Activated CD4-positive, CD25-positive, alpha-beta regulatory T cell treated with anti-CD3 and anti-CD28 coated beads, Interleukin-2, amount 50 U/mL, for 72 hours (primary cell): ENCODE measurements around the gene PACSIN1.

Experiments
- DNase-seq: peaks from one replicate; pipeline ENCODE4 v3.0.0; 2021

Gene PACSIN1, protein sequence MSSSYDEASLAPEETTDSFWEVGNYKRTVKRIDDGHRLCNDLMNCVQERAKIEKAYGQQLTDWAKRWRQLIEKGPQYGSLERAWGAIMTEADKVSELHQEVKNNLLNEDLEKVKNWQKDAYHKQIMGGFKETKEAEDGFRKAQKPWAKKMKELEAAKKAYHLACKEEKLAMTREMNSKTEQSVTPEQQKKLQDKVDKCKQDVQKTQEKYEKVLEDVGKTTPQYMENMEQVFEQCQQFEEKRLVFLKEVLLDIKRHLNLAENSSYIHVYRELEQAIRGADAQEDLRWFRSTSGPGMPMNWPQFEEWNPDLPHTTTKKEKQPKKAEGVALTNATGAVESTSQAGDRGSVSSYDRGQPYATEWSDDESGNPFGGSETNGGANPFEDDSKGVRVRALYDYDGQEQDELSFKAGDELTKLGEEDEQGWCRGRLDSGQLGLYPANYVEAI

DNA sequence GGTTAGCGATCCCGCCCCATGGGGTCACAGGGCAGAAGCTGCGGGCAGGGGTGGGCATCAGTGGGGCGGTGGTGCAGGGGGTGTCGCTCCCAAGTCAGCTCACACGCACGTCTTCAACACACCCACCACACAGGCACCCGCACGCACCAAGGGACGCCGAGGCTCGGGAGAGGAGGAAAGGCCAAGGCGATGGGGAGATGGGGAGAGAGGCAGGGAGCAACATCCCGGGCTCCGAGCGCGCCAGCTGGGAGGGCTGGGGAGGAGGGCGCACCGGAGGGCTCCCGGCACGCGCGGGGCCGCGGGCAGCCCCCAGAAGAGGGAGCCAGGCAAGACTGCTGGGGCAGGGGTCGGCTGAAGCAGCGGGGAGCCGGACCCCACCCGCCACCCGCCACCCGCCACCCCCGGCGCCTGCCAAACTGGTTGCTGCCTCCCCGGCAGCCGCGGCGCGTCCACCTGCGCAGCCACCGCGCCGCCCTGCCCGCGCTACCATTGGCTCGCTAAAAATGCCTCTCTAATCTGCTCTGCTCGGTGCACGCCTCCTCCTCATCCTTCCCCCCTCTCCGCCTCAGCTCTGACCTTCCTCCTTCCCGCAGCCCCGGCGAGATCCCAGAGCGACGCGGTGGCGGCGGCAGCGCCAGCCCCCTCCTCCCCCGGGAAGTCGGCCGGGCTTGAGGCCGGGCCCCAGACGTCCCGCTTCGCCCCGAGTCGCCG lies at the start of gene PACSIN1:
Gene PACSIN1 (plus strand): TSS at position 546 of the 711 bp plus-strand sequence. CDS start 60,230 bp downstream, outside the sequence.
- DNase-seq, result no peak

DNA sequence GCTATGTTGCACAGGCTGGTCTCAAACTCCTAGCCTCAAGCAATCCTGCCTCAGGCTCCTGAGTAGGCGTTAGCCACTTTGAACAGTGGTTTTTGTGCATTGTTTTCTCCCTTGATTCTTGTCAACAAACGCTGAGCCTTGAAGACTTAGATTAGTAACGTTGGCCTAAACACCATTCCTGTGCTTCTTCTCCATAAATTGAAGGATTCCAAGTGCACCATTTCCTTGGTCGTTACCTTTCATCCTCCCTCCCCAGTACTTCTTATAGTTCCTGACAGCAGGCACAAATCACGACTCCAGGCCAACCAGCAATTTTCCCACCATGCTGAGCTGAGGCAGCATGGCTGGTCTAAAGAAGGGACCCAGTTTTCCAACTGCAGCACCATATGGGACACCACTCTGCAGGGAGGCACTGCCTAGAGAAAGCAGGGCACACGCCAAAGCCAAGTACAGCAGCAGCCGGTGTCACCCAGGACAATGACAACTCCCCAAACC lies 49.0 kb upstream of the PACSIN1 start:
- DNase-seq, result no peak

DNA sequence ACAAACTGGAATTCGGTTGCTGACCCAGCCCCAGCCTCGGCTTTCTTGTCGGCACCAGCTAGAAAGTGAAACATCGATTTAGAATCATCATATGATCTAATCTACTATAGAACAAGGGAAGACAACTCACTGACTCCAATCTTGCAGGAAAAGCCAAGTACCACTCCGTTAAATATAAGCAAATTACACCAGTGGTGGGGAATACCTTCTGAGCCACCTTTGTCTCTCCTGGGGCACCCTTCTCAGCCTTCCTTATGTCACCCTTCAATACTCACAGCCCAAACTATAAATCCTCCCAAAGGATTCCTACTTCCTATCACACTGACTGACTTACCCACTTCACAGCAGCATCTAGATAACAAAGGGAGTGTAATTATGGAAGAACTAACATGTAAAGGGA lies 47.5 kb upstream of the PACSIN1 start:
- DNase-seq, result no peak

DNA sequence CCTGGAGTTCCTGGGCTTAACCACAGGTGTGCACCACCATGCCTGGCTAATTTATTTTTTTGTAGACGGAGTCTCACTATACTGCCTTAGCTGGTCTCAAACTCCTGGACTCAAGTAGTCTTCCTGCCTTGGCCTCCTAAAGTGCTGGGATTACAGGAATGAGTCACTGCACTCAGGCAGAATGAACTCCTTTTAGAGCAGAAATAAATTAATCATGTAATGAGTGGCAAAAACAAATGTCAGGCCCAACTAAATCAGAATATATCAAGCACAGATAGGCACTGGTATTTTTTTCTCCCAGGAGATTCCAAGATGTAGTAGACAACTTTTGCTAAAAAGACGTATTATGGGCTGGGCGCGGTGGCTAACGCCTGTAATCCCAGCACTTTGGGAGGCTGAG lies 42.6 kb upstream of the PACSIN1 start:
- DNase-seq, result no peak

DNA sequence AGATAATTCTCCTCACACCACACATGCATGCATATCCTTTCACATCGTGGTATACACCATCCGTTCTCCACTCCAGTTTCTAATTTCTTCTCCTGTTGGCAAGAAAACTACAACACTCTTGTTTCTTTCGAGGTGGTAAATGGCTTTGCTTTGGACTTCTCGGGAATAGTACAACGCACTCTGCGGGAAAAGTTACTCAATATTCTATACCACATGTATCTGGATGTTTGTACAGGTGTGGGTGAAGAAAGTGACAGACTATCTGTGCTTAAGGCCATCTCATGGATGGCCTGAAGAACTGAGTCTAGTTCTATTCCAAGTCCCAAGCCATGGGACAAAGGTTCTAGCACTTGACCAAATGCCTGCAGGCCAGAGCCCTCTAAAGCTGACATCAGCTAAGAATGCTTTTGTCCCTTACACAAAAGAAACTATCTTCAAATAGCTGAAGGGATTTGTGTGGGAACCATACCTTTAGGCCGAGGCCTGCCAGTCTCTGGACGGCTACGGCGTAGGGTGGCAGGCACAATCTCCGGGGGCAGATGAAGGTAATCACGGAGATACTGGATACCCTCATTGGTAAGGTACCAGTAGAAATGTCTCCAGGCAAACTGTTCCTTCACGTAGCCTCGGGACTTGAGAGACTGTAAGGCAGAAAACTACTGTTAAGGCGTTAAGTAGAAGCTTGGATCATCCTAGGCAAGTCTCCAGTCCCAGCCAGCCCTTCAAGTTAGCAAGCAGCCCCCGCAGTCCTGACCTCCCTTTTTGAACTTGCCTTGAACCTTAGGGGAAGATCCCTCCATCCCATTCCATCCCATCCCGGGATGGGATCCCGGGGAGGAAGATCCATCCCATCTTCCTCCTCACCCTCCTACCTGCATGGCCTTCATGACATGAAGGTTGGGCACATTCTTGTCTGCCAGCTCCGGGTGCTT lies 41.4 kb upstream of the PACSIN1 start:
- no peak for DNase-seq

DNA sequence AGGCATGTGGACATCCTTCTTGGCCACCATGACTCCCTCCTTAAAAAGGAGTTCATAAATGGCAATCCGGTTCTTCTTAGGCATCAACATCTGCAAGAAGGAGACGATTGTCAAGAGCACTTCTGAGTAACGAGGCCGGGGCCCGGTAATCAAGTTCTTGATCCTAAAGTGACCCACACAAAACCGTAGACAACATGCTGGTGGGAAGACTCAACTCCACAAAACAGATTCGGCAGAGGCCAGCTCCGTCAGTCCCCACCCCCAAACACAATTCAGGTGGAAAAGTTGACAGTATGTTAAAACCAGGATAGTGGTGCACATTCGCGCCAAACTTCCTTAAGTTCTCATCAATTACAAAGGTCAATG lies 40.8 kb upstream of the PACSIN1 start:
- no peak for DNase-seq

DNA sequence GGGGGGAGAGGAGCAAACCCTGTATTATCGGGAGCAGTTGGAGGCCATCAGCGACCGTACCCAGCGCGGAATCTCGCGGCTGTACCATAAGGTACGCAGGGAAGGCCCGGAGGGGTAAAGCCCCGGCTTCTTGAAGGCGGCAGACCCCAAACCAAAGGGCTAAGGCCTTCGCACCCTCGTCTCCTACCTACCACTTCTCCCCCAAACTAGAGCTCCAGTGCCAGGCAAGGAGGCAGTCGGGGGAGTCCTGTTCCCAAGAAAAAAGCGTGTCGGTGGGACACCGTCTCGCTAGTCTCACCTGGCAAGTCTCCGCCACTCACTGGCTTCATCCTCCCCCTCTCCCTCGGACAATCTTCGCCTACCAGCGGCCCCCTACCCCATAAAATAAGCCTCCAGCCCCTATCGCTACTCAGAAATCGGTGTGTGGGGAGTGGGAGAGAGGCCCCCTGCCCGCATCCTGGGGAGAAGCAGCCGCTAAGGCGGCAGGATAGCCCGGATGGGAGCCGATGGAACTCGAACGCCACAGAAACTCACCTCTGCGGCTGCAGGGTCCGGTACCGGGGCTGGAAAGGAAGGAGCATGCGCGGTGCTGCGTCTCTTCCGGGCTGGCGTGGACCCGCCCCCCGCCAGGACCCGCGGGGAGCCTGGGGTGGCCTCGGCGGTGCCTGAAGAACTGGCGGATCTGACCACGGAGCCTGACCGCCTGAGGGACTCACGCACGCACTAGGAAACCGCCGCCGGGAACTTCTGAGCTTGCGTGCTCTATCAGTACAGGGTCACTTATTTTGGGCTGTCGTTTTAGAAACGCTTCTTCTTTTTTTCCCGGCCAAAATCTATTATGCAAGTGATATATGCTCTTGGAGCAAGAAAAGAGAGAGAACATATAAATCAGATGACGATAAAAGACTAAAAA lies 40.1 kb upstream of the PACSIN1 start, which contains the start of gene RPS10:
Gene RPS10 (minus strand): TSS at position 572 of the 913 bp plus-strand sequence. CDS start 848 bp downstream, outside the sequence.
- DNase-seq, result peak; percentile 97

DNA sequence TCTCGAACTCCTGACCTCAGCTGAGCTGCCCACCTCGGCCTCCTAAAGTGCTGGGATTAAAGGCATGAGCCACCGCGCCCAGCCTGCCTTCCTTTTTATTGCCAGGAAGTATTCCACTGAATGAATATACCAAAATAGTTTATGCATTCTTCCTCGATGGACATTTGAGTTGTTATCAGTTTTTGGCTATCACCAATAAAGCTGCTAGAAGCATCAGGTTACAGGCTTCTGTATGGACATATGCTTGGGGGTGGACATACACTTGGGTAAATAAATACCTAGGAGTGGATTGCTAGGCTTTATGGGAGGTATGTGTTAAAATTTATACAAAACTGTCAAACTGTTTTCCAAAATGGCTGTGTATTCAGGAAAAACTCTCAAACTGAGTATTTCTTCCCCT lies 30.0 kb upstream of the PACSIN1 start:
- DNase-seq, result no peak

DNA sequence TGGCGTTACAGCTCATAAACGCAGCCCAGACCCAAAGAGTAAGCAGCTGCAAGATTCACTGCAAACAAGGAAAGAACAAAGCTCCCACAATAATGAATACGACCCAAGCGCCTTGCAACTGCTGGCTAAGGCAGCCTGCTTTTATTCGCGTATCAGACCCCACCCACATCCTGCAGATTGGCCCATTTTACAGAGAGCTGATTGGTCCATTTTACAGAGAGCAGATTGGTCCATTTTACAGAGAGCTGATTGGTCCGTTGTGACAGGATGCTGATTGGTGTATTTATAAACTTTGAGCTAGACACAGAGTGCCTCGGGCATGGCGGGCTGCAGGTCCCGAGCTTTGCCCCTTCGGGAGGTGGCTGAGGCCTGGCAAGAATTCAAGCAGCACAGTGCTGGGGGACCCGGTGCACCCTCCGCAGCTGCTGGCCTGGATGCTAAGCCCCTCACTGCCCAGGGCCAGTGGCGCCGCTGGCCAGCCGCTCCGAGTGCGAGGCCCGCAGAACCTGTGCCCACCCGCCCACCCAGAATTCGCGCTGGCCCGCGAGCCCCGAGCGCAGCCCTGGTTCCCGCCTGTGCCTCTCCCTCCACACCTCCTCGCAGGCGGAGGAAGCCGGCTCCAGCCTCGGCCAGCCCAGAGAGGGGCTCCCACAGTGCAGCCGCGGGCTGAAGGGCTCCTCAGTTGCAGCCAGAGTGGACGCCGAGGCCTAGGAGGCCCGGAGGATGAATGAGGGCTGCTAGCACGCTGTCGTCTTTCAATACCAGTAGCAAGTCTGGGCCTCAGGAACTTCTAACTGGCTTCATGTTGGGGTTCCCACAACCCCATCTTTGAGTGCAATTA lies 28.9 kb upstream of the PACSIN1 start:
- no peak for DNase-seq

DNA sequence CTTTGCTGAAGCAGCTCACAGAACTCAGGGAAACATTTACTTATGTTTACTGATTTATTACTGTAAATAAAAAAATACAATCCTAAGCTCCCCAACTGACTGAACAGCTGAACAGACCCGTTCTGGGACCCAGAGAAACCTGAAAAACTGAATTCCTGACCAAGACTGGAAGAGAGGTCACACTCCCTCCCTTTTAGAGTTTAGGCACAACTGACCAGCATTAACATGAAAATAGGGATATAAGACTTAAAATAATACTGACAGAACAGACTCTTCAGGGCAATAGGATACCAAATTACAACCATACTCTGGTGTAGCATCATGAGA lies 28.3 kb upstream of the PACSIN1 start:
- DNase-seq, result no peak

DNA sequence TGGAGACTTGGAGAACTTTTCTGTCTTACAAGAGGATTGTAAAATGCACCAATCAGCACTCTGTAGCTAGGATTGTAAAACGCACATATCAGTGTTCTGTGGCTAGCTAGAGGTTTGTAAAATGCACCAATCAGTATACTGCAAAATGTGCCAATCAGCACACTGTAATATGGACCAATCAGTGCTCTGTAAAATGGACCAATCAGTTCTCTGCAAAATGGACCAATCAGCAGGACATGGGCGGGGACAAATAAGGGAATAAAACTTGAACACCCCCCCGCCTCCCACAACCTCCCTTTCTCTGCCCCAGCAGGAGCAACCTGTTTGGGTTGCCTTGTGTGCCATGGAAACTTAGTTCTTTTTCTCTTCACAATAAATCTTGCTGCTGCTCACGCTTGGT lies 27.2 kb upstream of the PACSIN1 start:
- no peak for DNase-seq

DNA sequence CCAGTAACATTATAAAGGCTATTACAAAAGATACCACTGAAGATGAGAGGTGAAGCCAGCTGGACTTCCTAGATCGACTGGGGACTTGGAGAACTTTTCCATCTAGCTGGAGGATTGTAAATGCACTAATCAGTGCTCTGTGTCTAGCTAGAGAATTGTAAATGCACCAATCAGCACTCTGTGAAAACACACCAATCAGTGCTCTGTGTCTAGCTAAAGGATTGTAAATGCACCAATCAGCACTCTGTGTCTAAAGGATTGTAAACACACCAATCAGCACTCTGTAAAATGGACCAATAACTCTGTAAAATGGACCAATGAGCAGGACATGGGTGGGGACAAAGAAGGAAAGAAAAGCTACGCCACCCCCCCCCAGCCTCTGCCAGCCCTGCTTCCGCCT lies 26.4 kb upstream of the PACSIN1 start:
- no peak for DNase-seq

DNA sequence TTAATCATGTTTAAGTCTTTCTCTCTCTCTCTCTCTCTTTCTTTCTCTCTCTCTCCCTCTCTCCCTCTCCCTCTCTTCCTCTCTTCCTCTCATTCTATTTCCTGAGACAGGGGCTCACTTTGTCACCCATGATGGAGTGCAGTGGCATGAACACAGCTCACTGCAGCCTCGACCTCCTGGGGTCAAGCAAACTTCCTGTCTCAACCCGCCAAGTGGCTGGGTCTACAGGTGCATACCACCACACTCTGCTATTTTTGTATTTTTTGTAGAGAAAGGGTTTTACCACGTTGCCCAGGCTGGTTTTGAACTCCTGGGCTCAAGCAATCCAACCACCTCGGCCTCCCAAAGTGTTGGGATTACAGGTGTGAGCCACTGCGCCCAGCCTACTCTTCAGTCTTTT lies 24.4 kb upstream of the PACSIN1 start:
- DNase-seq, result no peak

DNA sequence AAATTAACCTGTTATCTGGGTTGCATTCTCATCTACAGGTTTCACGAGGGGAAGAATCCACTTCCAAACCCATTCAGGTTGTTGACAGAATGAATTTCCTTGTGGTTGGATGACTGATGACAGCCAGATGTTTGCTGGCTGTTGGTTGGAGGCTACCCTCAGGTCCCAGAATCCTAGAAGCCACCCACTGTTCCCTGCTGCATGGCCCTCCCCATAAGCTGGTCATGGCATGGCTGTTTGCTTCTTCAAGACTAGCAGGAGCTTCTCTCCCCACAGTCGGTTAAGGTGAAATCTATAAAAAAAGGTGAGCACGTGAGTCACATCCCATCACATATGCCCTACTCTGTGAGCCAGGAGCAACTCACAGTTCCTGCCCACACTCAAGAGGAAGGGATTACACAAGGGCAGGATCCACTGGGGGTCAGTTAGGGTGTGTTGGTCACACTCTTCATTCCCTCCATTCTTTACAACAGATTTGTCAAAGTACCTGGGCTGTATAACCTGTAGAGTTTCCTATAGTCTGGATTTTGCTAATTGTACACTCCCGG lies 20.5 kb upstream of the PACSIN1 start:
- DNase-seq, result no peak

DNA sequence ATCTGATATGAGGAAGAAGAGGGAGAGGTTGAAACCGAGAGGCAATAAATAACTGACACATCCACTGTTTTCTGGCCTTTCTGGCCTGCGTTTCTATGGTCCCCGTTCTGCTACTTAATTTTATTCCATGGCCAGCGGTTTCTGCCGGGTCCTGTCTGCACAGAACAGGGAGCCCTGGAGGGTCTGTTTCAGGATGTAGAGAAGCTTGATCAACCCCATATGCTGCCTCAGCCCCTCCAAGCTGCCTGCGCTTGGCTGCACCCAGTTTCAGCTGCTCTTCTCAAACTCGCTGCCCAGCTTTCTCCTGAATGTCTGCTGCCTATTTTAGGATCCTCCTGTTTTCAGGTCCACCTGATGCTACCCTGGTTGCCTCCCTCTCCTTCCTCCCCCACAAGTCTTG lies 18.5 kb upstream of the PACSIN1 start:
- no peak for DNase-seq

DNA sequence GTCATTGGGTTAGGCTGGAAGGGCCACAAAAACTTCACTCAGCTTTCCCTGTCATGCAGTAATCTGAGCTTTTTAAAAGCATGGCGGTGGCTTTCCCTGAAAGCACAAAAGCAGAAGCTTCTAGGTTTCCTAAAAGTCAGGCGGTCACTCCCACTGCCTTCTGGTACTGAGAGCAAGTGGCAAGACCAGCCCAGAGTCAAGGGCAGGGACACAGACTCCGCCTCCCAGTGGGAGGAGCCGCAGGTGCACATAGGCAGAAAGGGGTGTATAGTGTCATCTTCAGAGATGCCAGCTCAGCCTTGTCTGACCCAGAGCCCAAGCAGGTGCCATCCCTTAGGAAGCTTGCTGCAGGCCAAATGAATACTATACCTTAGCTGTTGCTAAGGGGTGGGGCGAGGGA lies 18.0 kb upstream of the PACSIN1 start:
- no peak for DNase-seq

DNA sequence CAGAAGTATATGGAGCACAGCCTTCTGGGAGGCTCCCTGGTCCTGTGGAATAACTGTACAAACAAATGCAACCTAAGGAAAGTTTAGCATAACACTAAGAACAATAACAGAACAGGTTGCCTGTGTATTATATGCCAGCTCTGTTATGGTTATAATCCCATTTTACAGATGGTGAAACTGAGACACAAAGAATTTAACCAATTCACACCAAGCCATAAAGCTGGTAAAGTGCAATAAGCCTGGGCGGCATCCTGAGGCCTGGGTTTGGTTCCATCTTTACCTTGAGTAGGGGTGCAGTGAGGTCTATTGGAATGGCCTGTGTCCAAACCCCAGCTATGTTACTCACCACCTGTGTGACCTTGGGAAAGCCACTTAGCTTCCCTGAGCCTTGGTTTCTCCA lies 14.7 kb upstream of the PACSIN1 start:
- DNase-seq, result no peak

DNA sequence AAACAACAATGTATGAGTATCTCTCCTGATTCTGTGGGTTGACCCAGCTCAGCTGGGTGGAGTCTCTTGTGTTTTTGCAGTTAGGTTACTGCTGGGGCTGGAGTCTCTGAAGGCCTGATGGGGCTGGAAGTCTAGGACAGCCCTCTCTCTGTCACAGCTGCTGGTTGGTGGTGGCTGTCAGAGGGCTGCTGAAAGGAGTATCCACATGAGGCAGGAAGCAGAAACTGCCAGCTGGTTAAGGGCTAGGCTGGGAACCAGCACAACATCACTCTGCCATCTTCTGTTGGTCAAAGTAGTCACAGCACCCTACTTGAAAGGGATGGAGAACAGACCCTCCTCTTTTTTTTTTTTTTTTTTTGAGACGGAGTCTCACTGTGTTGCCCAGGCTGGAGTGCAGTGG lies 10.0 kb upstream of the PACSIN1 start:
- no peak for DNase-seq

DNA sequence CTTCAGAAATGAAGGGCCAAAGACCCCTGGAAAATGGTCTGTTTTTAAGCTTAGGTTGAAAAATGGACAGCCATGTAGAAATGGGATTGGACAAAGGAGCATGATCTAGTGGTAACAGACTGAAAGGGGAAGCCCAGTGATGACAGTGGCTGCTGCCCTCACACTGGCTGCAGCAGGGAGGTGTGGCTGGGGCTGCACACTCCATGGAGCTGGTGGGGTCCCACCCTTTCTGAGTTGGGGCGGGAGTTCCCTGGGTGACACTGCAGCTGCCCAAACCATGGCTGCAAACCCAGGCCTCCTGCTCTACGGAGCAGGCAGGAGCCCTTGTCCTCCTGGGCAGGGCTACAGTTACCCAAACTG lies 8.5 kb upstream of the PACSIN1 start:
- DNase-seq, result no peak
